ENCODE results near the gene PPFIA3. TPM values are rescaled to one million over a fixed set of nuclear protein-coding genes. Genes with fewer than 3 reads are reported as not detected.

PPFIA3 gene
- total RNA-seq, 1 experiment from 2014 or later: 3.6 TPM

DNA sequence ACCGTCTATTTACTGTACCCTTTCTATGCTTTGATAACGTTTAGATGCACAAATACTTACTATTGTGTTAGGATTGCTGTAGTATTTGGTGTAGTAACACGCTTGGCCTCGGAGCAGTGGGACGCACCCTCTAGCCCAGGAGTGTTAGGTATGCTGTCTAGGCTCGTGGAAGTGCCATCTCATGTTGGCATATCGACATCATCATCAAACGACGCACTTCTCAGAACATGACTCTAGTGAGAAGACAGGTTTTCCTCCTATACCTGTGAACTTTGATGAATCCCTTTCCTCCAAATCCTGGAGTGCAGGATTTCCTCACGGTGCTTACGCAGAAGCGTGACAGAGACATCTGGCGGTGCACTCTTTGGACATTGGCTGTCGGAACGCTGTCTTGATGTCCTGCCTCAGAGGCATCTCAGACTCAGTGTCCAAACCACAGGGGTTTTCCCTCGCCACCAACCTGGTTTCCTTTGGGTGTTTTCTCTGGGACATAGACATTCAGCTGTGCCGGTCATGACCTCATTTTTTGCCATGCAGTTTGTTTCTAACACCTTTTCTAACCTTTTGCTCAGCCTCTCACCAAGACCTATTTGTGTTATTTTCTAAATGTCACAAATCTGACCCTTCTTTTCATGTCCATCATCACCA lies 27.8 kb upstream of the PPFIA3 start:
- Histone ChIP-seq H3K36me3 (peaks cover 94% of the 10 kb centered on the region), H3K9me3 (replicated peaks) (no peaks in the 10 kb centered on the region), H3K4me1 (replicated peaks) (peaks cover 7% of the 10 kb centered on the region), H3K27me3 (replicated peaks) (no peaks in the 10 kb centered on the region), H3K27ac (no peak overlapping the region), H3K4me3 (no peak overlapping the region)
- DNase-seq (ENCODE audit: low read depth in 1 of 2, low spot score in 2 of 2): no peak

GRCh38 chr19:49092686-49093085 lies 26.7 kb upstream of the PPFIA3 start:
- no peaks in the 10 kb centered on the region for H3K9me3 ChIP-seq (replicated peaks)
- no peak overlapping the region for H3K4me3 ChIP-seq
- H3K27me3 ChIP-seq (replicated peaks): no peaks in the 10 kb centered on the region
- no peak overlapping the region for H3K27ac ChIP-seq
- peaks cover 94% of the 10 kb centered on the region for H3K36me3 ChIP-seq
- no peak for DNase-seq (ENCODE audit: low read depth in 1 of 2, low spot score in 2 of 2)
- no peaks in the 10 kb centered on the region for H3K4me1 ChIP-seq (replicated peaks)

DNA sequence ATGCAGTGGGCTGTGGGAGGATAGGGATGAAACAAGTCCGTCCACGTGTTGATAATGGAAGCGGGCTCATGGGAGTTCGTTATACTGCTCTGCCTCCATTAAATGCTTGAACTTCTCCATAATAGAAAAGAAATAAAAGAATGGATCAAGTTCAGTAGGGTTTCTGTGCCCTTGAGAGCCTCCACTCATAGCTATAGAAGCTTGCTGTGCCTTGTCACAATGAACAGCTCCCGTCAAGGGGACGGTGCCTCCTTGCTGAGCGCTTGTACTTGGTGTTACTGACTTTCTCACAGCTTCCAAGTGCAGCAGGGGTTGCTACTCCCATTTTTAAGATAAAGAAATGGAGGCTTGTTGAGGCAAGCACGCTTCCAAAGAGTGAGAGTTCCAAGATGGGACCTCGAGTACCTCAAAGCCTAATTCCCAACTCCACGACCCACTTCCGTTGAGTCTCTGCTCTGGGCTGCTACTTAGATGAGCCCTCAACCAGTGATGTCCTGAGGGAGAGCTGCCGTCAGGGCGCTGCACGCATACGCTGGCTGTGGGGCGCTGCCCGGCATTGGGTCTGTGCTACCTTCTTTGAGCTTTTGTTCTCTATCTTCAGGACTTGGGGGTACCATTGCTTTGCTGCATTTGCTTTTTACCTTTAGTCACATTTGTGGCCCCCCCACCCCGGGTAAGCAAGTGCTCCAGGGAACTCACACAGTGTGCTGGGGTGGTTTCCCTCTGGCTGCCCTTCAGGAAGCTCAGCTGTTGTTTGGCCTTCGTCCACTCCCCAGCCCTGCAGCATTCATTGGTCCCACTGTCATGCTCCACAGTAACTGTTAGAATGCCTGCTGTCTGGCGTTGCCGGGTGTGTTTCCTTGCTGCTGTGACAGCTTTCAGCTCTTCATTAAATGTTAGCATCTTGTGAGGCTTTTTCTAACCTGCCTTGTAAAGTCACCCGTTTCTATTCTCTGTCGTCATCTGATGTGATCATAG lies 24.6 kb upstream of the PPFIA3 start:
- no peaks in the 10 kb centered on the region for H3K4me1 ChIP-seq (replicated peaks)
- DNase-seq (ENCODE audit: low read depth in 1 of 2, low spot score in 2 of 2): no peak
- H3K9me3 ChIP-seq (replicated peaks): no peaks in the 10 kb centered on the region
- H3K27me3 ChIP-seq (replicated peaks): no peaks in the 10 kb centered on the region
- H3K4me3 ChIP-seq: no peak overlapping the region
- H3K36me3 ChIP-seq: peaks cover 98% of the 10 kb centered on the region
- no peak overlapping the region for H3K27ac ChIP-seq

DNA sequence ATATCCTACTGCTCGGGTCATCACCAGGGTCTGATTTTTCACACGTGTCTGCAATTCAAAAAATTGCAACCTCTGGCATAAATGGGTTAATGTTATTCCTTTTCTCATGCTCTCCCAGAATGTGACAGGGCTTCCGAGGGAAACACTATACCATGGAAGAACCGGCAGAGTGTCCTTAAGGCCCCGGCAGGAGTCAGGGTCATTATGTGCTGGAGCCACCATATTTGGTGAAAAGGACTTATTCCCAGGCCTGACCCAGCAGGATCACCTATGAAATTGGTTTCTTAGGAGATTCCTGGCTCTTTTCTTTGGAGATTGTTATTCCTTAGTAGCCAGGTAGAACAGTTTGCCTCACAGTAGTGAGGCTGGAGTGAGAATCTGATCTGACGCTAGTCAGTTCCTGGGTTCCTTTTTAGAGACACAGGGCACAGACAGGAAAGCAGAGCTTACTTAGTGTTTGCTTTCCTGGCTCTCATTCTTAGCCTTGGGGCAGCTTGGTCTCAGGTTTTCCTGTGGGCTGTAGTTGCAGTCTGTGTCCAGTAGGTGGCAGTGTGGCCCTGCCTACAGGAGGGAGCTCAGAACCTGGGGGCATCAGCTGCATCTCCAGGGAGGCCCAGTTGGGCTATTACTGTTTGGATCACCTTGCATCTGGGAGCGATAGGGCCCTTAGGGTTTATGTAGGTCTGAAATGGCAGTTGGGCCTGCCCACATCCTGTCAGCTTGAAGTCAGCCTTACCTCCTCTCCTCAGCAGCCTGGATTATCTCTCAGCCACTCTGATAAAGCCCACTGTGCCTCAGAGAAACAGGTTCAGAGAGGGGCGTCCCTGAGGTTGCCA lies 21.7 kb upstream of the PPFIA3 start:
- Histone ChIP-seq H3K27ac (no peak overlapping the region), H3K4me1 (replicated peaks) (no peaks in the 10 kb centered on the region), H3K27me3 (replicated peaks) (no peaks in the 10 kb centered on the region), H3K9me3 (replicated peaks) (no peaks in the 10 kb centered on the region), H3K36me3 (peaks cover 91% of the 10 kb centered on the region), H3K4me3 (no peak overlapping the region)
- DNase-seq (ENCODE audit: low read depth in 1 of 2, low spot score in 2 of 2): peak; percentile 75 to 76

GRCh38 chr19:49098795-49099194 lies 20.5 kb upstream of the PPFIA3 start:
- H3K27me3 ChIP-seq (replicated peaks): no peaks in the 10 kb centered on the region
- H3K4me3 ChIP-seq: no peak overlapping the region
- H3K4me1 ChIP-seq (replicated peaks): no peaks in the 10 kb centered on the region
- DNase-seq (ENCODE audit: low read depth in 1 of 2, low spot score in 2 of 2): no peak
- peaks cover 91% of the 10 kb centered on the region for H3K36me3 ChIP-seq
- no peak overlapping the region for H3K27ac ChIP-seq
- H3K9me3 ChIP-seq (replicated peaks): no peaks in the 10 kb centered on the region

DNA sequence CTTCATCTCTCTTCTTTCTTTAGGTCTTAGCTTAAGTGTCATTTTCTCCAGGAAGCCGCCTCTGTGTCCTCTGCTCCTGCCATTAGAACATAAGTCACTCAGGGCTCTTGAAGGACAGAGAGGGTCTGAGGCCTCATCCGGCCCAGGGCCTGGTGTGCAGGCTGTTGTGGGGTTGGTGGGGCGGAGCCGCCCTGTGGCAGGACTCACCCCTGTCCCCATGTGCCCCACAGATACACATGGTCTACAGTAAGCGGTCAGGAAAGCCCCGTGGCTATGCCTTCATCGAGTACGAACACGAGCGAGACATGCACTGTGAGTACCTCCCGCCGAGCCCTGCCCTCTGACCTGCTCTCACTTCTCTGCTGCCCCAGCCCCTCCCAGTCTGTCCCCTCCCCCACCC lies 18.2 kb upstream of the PPFIA3 start:
- no peaks in the 10 kb centered on the region for H3K4me1 ChIP-seq (replicated peaks)

GRCh38 chr19:49102303-49102702 lies 17.0 kb upstream of the PPFIA3 start:
- Histone ChIP-seq H3K36me3 (peaks cover 91% of the 10 kb centered on the region), H3K4me3 (no peak overlapping the region), H3K27me3 (replicated peaks) (no peaks in the 10 kb centered on the region), H3K4me1 (replicated peaks) (no peaks in the 10 kb centered on the region), H3K9me3 (replicated peaks) (no peaks in the 10 kb centered on the region), H3K27ac (no peak overlapping the region)
- no peak for DNase-seq (ENCODE audit: low read depth in 1 of 2, low spot score in 2 of 2)

More for the DNA sequence above, 18.2 kb upstream of the PPFIA3 start:
- Histone ChIP-seq H3K9me3 (replicated peaks) (no peaks in the 10 kb centered on the region), H3K27ac (no peak overlapping the region), H3K4me3 (no peak overlapping the region), H3K27me3 (replicated peaks) (no peaks in the 10 kb centered on the region), H3K36me3 (peaks cover 91% of the 10 kb centered on the region)
- no peak for DNase-seq (ENCODE audit: low read depth in 1 of 2, low spot score in 2 of 2)

DNA sequence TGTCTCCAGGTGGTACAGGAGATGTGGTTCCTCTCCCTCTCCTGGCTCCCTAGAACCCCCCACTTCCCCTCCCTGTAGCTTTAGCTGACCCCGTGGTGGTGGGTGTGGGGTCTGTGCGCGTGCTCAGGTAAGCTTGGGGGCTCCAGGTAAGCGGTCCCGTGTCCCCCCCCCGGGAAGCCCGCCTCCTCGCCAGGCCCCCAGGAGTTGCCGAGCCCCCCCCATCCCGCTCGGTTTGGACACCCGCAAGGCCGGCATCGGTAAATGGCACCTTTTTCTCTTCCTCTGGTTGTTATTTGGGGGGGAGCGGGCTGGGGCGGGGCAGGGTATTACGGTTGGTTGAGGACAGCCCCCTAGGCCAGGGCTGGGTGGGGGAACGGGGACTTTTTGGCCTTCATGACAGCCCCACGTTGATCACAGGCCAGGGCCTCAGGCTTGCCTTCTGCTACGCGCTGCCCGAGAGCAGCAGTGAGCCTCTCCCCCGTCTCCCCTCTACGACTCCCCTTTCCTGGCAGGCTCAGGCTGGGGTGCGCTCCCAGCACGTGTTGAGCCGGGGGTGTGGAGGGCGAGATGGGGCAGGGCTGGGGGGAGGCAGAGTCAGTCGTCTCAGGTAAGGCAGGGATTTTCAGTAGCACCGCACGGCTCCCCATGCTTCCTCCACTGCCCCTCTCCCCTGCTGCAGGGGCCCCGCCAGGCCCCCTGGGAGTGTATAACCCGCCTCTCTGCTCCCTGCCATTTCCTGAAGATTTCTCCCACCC lies 15.8 kb upstream of the PPFIA3 start:
- H3K27ac ChIP-seq: no peak overlapping the region
- no peaks in the 10 kb centered on the region for H3K27me3 ChIP-seq (replicated peaks)
- H3K4me1 ChIP-seq (replicated peaks): no peaks in the 10 kb centered on the region
- no peak overlapping the region for H3K4me3 ChIP-seq
- H3K36me3 ChIP-seq: peaks cover 91% of the 10 kb centered on the region
- DNase-seq (ENCODE audit: low read depth in 1 of 2, low spot score in 2 of 2): no peak
- H3K9me3 ChIP-seq (replicated peaks): no peaks in the 10 kb centered on the region

DNA sequence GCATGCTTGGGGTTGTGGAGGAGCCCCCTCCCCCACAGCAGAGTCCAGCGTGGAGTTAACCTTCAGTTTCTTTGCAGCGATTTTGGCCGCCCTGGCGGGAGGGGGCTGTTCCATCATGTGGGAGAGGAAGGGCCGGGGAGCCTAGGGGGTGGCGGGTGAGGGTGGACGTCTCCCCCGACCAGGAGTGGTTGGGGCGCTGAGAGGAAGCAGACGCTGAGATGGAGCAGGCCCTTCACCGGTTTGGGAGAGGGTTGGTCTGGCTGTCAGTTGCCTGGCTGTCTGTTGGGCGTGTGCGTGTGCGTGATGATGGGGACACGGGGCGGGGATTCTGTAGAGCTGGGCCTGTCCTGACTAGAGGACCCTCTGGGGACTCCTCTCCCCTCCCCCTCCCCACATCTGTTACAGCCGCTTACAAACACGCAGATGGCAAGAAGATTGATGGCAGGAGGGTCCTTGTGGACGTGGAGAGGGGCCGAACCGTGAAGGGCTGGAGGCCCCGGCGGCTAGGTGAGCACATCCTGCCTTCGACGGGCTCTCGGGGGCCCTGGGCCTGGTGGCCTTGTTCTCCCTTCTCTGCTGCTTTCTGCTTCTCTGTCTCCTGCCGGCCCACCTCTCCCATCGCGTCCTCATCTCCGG lies 15.0 kb upstream of the PPFIA3 start:
- H3K4me1 ChIP-seq (replicated peaks): peaks cover 5% of the 10 kb centered on the region
- H3K36me3 ChIP-seq: peaks cover 91% of the 10 kb centered on the region
- H3K27ac ChIP-seq: no peak overlapping the region
- DNase-seq (ENCODE audit: low read depth in 1 of 2, low spot score in 2 of 2): no peak
- H3K4me3 ChIP-seq: no peak overlapping the region
- H3K9me3 ChIP-seq (replicated peaks): no peaks in the 10 kb centered on the region
- H3K27me3 ChIP-seq (replicated peaks): no peaks in the 10 kb centered on the region

GRCh38 chr19:49106648-49107135 lies 12.7 kb upstream of the PPFIA3 start:
- Histone ChIP-seq H3K27me3 (replicated peaks) (no peaks in the 10 kb centered on the region), H3K9me3 (replicated peaks) (no peaks in the 10 kb centered on the region), H3K36me3 (peaks cover 77% of the 10 kb centered on the region), H3K4me3 (no peak overlapping the region), H3K27ac (no peak overlapping the region), H3K4me1 (replicated peaks) (peaks cover 26% of the 10 kb centered on the region)
- DNase-seq (ENCODE audit: low read depth in 1 of 2, low spot score in 2 of 2): peak in 1 of 2 experiments; percentile 69

- no peaks in the 10 kb centered on the region for H3K27me3 ChIP-seq (replicated peaks)
- no peaks in the 10 kb centered on the region for H3K9me3 ChIP-seq (replicated peaks)
- DNase-seq (ENCODE audit: low read depth in 1 of 2, low spot score in 2 of 2): no peak
- no peak overlapping the region for H3K4me3 ChIP-seq
- H3K36me3 ChIP-seq: peaks cover 68% of the 10 kb centered on the region
- no peak overlapping the region for H3K27ac ChIP-seq
- peaks cover 26% of the 10 kb centered on the region for H3K4me1 ChIP-seq (replicated peaks)
Measured at GRCh38 chr19:49107625-49108459, 11.5 kb upstream of the PPFIA3 start.

GRCh38 chr19:49109051-49109450 lies 10.3 kb upstream of the PPFIA3 start:
- DNase-seq (ENCODE audit: low read depth in 1 of 2, low spot score in 2 of 2): no peak
- H3K36me3 ChIP-seq: peaks cover 60% of the 10 kb centered on the region
- peaks cover 2% of the 10 kb centered on the region for H3K9me3 ChIP-seq (replicated peaks)
- H3K27ac ChIP-seq: no peak overlapping the region
- peaks cover 30% of the 10 kb centered on the region for H3K4me1 ChIP-seq (replicated peaks)
- H3K4me3 ChIP-seq: no peak overlapping the region
- H3K27me3 ChIP-seq (replicated peaks): no peaks in the 10 kb centered on the region

Measured in SJSA1 (cell line).